GM12801 (cell line): ENCODE measurements around the gene SLC7A10.

ENCODE experiments used
- CTCF ChIP-seq: IDR thresholded peaks from one replicate; pipeline ENCODE4 v1.5.1; 2011; ENCODE audit warnings: control low read depth; ENCODE audit not compliant: insufficient read length; ENCODE audit errors: extremely low read depth

SLC7A10 gene

DNA sequence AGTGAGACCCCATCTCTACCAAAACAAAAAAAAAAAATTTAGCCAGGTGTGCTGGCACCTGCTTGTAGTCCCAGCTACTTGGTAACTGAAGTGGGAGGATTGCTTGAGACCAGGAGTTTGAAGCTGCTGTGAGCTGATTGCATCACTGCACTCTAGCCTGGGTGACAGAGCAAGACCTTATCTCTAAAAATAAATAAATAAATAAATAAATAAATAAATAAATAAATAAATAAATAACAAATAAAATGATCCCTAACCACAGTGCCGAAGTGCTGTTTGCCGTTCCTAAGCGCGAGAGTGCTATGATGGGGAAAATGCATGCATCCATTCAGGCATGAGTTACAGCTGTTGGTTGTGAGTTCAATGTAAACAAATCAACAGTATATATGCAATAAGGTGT is 66.5 kb downstream of the SLC7A10 start:
- no peak for TF ChIP-seq CTCF
